Keratinocyte (primary cell): ENCODE data around the gene FBLN7. TPM values are rescaled to one million over a fixed set of nuclear protein-coding genes. Genes with fewer than 3 reads are reported as not detected.

Experiments
- DNase-seq: peaks from one replicate; pipeline ENCODE4 v3.0.0-alpha.2; 2011; ENCODE audit warnings: low read depth, missing footprints, low spot score
- FAIRE-seq: peaks from 2 replicates; lab custom pipeline; 2011; peaks lifted over from hg19 to GRCh38; lab: Jason Lieb, UNC
- H2AFZ ChIP-seq: 2 replicates; pipeline ENCODE4 v1.6.0; 2012; ENCODE audit warnings: low read length, control low read depth, inconsistent platforms; ENCODE audit not compliant: control insufficient read depth
- H3K27ac ChIP-seq: 2 replicates; pipeline ENCODE4 v1.5.1; 2011; ENCODE audit warnings: low read length; ENCODE audit not compliant: control insufficient read depth, insufficient read depth
- H3K27me3 ChIP-seq: 3 replicates; pipeline ENCODE4 v1.6.0; 2011; ENCODE audit warnings: low read length; ENCODE audit not compliant: control insufficient read depth, insufficient read depth; ENCODE audit errors: extremely low read depth
- H3K36me3 ChIP-seq, 2 experiments: 2 replicates in 1 of 2; 3 replicates in 1 of 2; pipeline ENCODE4 v1.5.1; 2011; ENCODE audit warnings: low read length in 2 of 2, mild to moderate bottlenecking in 1 of 2; ENCODE audit not compliant: control insufficient read depth in 2 of 2, insufficient read depth in 2 of 2; ENCODE audit errors: extremely low read depth in 1 of 2
- H3K4me1 ChIP-seq: 3 replicates; pipeline ENCODE4 v1.5.1; 2011; ENCODE audit warnings: low read length; ENCODE audit not compliant: control insufficient read depth, insufficient read depth; ENCODE audit errors: extremely low read depth
- H3K4me2 ChIP-seq: 3 replicates; pipeline ENCODE4 v1.6.0; 2011; ENCODE audit warnings: low read depth, low read length; ENCODE audit not compliant: control insufficient read depth, insufficient read depth; ENCODE audit errors: extremely low read depth
- H3K4me3 ChIP-seq, 3 experiments: fragments of 200-600 bp in 1 of 3; sonication (generic) in 1 of 3; 2 replicates in 2 of 3; 3 replicates in 1 of 3; pipeline ENCODE4 v1.5.1; 2011 to 2016; ENCODE audit warnings: low read length in 3 of 3, mild to moderate bottlenecking in 3 of 3, control low read depth in 2 of 3, inconsistent platforms in 1 of 3, low read depth in 1 of 3, mixed read lengths in 1 of 3, mixed run types in 1 of 3, moderate library complexity in 1 of 3; ENCODE audit not compliant: control insufficient read depth in 2 of 3, insufficient read depth in 2 of 3; ENCODE audit errors: extremely low read depth in 1 of 3
- H3K79me2 ChIP-seq: 2 replicates; pipeline ENCODE4 v1.6.0; 2012; ENCODE audit warnings: low read length; ENCODE audit not compliant: control insufficient read depth, insufficient read depth
- H3K9ac ChIP-seq: 3 replicates; pipeline ENCODE4 v1.6.0; 2011; ENCODE audit warnings: low read length; ENCODE audit not compliant: control insufficient read depth, insufficient read depth; ENCODE audit errors: extremely low read depth
- H3K9me1 ChIP-seq: 3 replicates; pipeline ENCODE4 v1.6.0; 2011; ENCODE audit warnings: low read length; ENCODE audit not compliant: control insufficient read depth, insufficient read depth; ENCODE audit errors: extremely low read depth
- H3K9me3 ChIP-seq: 2 replicates; pipeline ENCODE4 v1.5.1; 2012; ENCODE audit warnings: low read depth, low read length; ENCODE audit not compliant: control insufficient read depth
- H4K20me1 ChIP-seq: 3 replicates; pipeline ENCODE4 v1.6.0; 2011; ENCODE audit warnings: low read length; ENCODE audit not compliant: control insufficient read depth, insufficient read depth; ENCODE audit errors: extremely low read depth
- EZH2 ChIP-seq: IDR thresholded peaks from one replicate; pipeline ENCODE4 v1.6.1; 2012; ENCODE audit warnings: inconsistent platforms, mild to moderate bottlenecking, low read length, moderate library complexity
- dilution Hi-C: fragments of 300-500 bp; cut with MboI; formaldehyde crosslinking; loops from one replicate; pipeline ENCODE4 v1.7.0; 2020; ENCODE audit warnings: low sequenced_read_pairs; ENCODE audit not compliant: extremely low pct_ligation_motif_present
- polyA plus RNA-seq, 5 experiments: library from polyadenylated mRNA; depleted of rRNA in 3 of 5; stranded (reverse) in 3 of 5; stranded (forward) in 1 of 5; unstranded in 1 of 5; fragments of >200 nt; gene quantifications; 1 replicate in 1 of 5; 2 replicates in 3 of 5; 3 replicates in 1 of 5; pipeline versions ENCODE4 v1.2.1 to v1.2.3, GENCODE V29; 2011 to 2012; ENCODE audit warnings: missing spikeins in 2 of 5, low read depth in 1 of 5, low replicate concordance in 1 of 5
- TF ChIP-seq, protein P1 (sequence below), 3 experiments: IDR thresholded peaks in 1 of 3; conservative IDR thresholded peaks in 1 of 3; optimal IDR thresholded peaks in 1 of 3; 2 replicates in 2 of 3; 3 replicates in 1 of 3; pipeline versions ENCODE3 to v1.5.1; 2011; ENCODE audit warnings: low read length in 3 of 3, mild to moderate bottlenecking in 3 of 3, moderate library complexity in 2 of 3, control low read depth in 1 of 3, inconsistent platforms in 1 of 3; ENCODE audit not compliant: insufficient read depth in 2 of 3; ENCODE audit errors: extremely low read depth in 1 of 3

Gene FBLN7
- polyA plus RNA-seq, 1 donor (not counting 4 experiments of a cell fraction or from before 2014, with no cell fraction given), result not detected

DNA sequence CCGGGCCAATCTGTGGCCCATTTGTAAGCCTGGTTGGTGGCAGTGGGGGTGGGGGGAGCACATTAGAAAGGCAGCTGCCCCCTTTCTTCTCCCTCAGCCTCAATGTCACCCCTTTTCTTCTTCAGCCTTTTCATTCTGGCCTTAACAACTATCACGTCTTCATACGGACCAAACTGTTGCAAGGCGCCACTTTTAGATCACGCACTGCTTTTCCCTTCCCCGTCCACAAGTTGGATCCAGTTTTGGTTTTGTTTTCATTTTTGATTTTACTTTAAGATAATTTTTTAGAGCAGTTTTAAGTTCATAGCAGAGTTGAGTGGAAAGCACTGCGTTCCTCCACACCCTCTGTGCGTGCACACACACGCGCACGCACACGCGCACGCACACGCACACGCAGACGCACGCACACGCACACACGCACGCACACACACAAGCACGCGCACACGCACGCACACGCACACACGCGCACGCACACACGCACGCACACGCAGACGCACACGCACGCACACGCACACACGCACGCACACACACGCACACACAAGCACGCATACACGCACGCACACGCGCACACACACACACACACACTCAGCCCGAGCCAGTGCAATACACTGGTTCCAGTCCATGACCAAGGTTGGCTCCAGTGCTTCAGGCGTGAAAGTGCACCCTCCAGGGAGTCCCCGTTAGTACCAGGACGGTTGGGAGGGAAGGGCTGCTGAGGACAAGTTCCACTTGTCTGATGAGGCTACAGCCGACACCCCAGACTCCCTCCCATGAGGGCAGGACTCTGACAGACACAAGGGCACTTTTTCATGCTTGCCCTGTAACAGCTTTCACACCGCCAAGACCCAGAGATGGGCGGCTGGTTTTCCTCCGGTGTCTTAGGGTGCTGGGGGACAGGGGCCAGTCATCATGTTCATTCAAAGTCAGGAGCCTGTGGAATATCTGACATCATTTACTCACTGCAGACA is 22.4 kb downstream of the FBLN7 start:
- TF ChIP-seq, protein P1, sequence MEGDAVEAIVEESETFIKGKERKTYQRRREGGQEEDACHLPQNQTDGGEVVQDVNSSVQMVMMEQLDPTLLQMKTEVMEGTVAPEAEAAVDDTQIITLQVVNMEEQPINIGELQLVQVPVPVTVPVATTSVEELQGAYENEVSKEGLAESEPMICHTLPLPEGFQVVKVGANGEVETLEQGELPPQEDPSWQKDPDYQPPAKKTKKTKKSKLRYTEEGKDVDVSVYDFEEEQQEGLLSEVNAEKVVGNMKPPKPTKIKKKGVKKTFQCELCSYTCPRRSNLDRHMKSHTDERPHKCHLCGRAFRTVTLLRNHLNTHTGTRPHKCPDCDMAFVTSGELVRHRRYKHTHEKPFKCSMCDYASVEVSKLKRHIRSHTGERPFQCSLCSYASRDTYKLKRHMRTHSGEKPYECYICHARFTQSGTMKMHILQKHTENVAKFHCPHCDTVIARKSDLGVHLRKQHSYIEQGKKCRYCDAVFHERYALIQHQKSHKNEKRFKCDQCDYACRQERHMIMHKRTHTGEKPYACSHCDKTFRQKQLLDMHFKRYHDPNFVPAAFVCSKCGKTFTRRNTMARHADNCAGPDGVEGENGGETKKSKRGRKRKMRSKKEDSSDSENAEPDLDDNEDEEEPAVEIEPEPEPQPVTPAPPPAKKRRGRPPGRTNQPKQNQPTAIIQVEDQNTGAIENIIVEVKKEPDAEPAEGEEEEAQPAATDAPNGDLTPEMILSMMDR (optimal IDR thresholded peaks at IDR 0.05 in 1 of 3, IDR thresholded peaks at IDR 0.05 in 1 of 3, conservative IDR thresholded peaks at IDR 0.05 in 1 of 3; ENCODE audit: extremely low read depth in 1 of 3, insufficient read depth in 2 of 3, low read length in 3 of 3), result no peak
- no peak for TF ChIP-seq EZH2
- no peak overlapping the region for H3K9ac ChIP-seq
- H4K20me1 ChIP-seq, result no peaks in the 10 kb centered on the region
- no peaks in the 10 kb centered on the region for H3K36me3 ChIP-seq
- dilution Hi-C loops, result no loop called here
- H3K4me1 ChIP-seq, result no peaks in the 10 kb centered on the region
- H3K4me2 ChIP-seq, result no peak overlapping the region
- H2AFZ ChIP-seq, result no peak overlapping the region
- FAIRE-seq (no peak), DNase-seq (no peak)
- H3K79me2 ChIP-seq, result no peaks in the 10 kb centered on the region
- no peaks in the 10 kb centered on the region for H3K9me1 ChIP-seq
- no peak overlapping the region for H3K27ac ChIP-seq
- no peaks in the 10 kb centered on the region for H3K9me3 ChIP-seq
- H3K4me3 ChIP-seq, result no peak overlapping the region
- H3K27me3 ChIP-seq, result peaks cover 2% of the 10 kb centered on the region

DNA sequence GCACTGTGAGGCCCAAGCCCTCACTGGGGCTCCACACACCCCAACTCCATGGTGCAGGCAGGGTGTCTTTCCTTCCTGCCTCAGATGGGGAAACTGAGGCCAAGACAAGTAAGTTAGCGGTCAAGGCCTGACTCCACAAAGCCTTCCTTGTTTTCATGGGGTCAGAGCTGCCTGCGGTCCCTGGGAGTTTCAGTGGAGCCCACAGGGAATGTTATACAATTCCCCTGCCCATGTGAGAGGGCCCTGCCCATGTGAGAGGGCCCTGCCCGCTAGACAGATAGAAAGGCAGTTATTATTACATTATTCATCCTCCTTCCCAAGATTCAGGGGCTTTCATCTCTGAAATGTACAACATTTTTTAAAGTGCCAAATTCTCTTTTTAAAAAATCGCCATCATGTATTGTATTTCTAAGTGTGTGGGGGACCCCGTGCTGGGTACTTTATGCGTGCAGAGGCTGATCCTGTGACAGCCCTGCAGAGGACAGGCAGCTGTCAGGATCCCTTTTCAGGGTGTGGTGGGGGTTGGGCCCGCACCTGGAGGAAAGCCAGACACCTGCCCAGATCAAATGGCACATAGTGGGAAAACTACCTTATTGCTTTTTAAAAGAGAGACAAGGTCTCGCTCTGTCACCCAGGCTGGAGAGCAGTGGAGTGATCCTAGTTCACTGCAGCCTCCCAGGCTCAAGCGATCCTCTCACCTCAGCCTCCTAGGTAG is 23.4 kb downstream of the FBLN7 start:
- H3K4me3 ChIP-seq, result no peak overlapping the region
- no peak overlapping the region for H2AFZ ChIP-seq
- H3K36me3 ChIP-seq, result no peaks in the 10 kb centered on the region
- DNase-seq (no peak), FAIRE-seq (no peak)
- H3K79me2 ChIP-seq, result no peaks in the 10 kb centered on the region
- no peaks in the 10 kb centered on the region for H4K20me1 ChIP-seq
- H3K4me1 ChIP-seq, result no peaks in the 10 kb centered on the region
- no peaks in the 10 kb centered on the region for H3K9me3 ChIP-seq
- no peak for TF ChIP-seq EZH2
- TF ChIP-seq, protein P1 (optimal IDR thresholded peaks at IDR 0.05 in 1 of 3, IDR thresholded peaks at IDR 0.05 in 1 of 3, conservative IDR thresholded peaks at IDR 0.05 in 1 of 3; ENCODE audit: extremely low read depth in 1 of 3, insufficient read depth in 2 of 3, low read length in 3 of 3), result no peak
- H3K9ac ChIP-seq, result no peak overlapping the region
- no peak overlapping the region for H3K27ac ChIP-seq
- dilution Hi-C loops, result no loop called here
- no peak overlapping the region for H3K4me2 ChIP-seq
- no peaks in the 10 kb centered on the region for H3K27me3 ChIP-seq
- no peaks in the 10 kb centered on the region for H3K9me1 ChIP-seq
